AG10803 (cell line): ENCODE measurements around the gene NCBP2L.

Source experiments
- DNase-seq: peaks from one replicate; pipeline ENCODE4 v3.0.0; 2010; ENCODE audit warnings: low read depth
- H3K4me3 ChIP-seq: 2 replicates; pipeline ENCODE4 v1.5.1; 2011; ENCODE audit warnings: mild to moderate bottlenecking, low read length, control low read depth
- TF ChIP-seq, protein P1 (sequence below): conservative IDR thresholded peaks from 2 replicates; pipeline ENCODE4 v1.5.1; 2011; ENCODE audit warnings: mild to moderate bottlenecking, low read length, control low read depth, inconsistent platforms

Gene NCBP2L

DNA sequence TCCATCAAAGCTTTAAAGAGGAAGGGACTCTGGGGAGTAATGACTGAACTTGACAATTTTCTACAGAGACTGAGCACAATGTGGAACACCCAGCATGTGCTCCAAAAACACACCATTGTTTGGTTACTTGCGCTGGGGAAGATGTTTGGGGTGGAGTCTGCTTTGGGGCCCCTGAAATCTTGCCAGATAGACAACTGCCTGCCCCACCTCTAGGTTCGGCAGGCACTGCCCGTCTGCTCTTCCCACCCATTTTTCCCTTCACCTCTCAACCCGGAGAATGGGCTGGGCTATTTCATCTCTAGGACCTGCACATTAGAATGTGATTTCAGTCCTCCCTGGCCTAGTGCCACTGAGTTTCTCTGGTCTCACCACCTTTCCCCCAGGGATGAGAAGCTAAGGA lies 43.8 kb upstream of the NCBP2L start:
- no peak for DNase-seq
- TF ChIP-seq, protein P1, sequence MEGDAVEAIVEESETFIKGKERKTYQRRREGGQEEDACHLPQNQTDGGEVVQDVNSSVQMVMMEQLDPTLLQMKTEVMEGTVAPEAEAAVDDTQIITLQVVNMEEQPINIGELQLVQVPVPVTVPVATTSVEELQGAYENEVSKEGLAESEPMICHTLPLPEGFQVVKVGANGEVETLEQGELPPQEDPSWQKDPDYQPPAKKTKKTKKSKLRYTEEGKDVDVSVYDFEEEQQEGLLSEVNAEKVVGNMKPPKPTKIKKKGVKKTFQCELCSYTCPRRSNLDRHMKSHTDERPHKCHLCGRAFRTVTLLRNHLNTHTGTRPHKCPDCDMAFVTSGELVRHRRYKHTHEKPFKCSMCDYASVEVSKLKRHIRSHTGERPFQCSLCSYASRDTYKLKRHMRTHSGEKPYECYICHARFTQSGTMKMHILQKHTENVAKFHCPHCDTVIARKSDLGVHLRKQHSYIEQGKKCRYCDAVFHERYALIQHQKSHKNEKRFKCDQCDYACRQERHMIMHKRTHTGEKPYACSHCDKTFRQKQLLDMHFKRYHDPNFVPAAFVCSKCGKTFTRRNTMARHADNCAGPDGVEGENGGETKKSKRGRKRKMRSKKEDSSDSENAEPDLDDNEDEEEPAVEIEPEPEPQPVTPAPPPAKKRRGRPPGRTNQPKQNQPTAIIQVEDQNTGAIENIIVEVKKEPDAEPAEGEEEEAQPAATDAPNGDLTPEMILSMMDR, result no peak
- H3K4me3 ChIP-seq, result no peak overlapping the region

DNA sequence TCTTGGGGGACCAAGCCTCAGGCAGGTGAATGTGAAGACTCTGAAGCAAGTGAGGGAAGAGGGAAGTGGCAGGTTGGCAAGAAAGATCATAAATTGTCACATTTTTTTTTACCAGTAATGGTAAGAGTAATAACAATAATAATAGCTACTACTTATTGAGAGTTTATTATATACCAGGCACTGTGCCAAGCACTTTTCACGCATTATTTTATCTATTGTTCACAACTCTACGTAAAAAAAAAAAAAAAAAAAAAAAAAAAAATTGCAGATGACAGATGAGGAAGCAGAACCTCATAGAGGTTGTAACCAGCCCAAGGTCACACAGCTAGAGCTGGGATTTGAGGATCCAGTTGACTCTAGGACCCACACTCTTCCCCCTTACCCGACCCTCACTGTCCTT lies 42.9 kb upstream of the NCBP2L start:
- no peak for DNase-seq
- H3K4me3 ChIP-seq, result no peak overlapping the region
- TF ChIP-seq, protein P1, result no peak

DNA sequence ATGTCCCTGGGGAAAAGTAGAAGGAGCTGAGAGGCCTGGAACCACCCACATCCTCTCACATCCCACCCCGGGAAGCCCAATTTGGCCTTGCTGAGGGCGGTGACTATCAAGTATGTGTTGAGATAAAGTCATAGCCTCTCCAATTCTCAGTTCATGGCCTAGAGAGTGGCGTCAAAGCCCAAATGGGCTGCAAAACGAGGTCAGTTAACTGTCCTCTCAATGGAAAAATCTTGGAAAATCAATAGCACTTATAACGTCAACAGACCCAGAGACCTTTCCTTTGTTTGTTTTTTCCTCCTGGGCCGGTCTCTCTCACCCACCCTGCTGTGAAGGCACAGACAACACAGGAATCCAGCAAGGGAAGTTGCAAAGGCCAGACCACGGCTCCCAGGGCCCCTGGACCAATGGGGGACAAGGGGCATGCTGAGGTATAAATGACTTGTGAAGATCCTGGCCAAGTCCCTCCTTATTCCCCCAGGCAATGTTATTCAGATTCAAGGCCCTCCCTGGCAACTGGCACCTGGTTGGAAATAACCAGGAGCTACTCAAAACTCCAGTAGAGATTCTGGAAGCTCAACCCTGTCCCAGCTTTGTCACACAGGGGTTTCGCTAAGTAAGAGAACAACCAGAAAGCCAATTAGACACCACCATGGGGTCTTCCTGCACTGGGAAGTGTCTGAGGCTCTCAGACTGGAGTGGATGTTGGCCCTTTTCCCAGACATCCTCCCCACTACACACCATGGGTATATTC lies 40.6 kb upstream of the NCBP2L start:
- H3K4me3 ChIP-seq, result no peak overlapping the region
- no peak for DNase-seq
- TF ChIP-seq, protein P1, result no peak

DNA sequence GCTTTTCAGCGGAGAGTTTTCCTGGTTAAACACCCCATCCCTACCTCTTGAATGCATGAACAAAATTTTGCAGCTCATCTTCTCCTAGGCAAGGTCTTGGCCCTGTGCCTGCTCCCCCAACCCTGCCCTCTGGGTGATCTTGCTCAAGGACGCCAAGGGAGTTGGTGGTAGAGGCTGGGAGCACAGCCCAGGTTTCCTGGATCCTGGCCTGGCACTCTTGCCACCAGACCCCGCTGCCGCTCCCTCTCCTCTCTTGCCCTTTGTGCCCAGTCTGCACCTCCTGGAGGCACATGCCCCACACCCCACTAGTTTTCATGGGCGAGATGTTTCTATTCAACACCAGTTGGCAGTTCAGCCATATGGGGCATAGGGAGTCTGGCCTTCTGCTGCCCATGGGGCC lies 39.3 kb upstream of the NCBP2L start:
- no peak for DNase-seq
- H3K4me3 ChIP-seq, result no peak overlapping the region

DNA sequence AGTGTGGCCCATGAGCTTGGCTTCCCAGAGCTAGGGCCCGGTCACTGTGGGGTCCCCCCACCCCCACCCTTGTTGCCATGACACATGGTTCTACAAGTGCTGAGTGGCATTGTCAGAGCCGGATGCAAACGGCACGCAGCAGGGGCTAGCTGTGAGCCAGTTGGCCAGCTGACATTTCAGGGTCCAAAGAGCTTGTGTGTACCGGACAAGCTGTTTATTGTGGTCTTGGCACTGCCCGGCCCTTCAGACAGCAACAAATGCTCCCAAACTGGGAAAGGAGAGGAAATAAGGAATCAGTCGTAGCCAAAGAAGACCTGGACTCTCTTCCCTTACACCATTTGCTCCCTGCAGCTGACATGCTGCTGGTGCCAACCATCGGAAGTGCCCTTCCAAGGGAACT lies 38.8 kb upstream of the NCBP2L start:
- H3K4me3 ChIP-seq, result no peak overlapping the region
- TF ChIP-seq, protein P1, result no peak
- DNase-seq, result no peak

More for the DNA sequence above, 39.3 kb upstream of the NCBP2L start:
- TF ChIP-seq, protein P1, result no peak

DNA sequence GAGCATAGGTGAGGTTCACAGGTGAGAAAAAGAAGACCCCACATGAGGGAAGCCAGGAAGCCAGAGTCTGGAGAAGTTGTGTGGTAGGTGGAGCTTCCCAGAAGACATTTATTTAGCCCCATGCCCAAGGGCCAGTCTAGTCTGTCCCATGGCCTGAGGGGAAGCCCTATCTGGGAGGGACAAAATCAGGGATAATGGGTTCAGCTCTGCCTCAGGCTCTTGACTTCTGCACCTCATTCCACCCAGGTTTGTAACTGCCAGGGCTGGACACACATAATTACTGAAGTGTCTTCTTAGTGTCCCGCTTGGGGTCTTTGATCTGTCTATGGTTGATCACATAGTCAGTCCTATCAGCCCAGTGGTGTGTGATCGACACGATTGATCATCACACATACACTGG lies 38.0 kb upstream of the NCBP2L start:
- TF ChIP-seq, protein P1, result no peak
- H3K4me3 ChIP-seq, result no peak overlapping the region
- no peak for DNase-seq

DNA sequence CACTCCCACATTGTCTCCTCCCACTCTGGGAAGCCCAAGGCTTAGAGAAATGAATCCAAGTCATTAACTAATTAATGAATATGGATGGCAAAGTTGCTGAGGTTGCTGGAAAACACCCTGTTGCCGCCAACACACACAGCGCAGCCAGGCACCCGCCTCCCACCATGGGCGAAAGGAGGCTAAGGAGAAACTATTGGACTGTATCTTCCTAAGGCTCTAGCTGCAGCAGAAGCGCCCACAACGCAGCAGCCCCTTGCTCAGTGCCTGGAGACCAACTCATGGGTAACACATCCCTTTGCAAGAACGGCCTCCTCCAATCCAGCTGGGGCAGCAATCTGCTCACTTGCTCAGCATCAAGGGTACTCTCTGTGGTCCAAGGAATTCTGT lies 36.1 kb upstream of the NCBP2L start:
- TF ChIP-seq, protein P1, result no peak
- no peak for DNase-seq
- H3K4me3 ChIP-seq, result no peak overlapping the region
